K562 (cell line): Measurements from ENCODE around the gene ANKZF1. TPM values are rescaled to one million over a fixed set of nuclear protein-coding genes. Genes with fewer than 3 reads are reported as not detected.

Experiments
- ATAC-seq: fragments of 200-7000 bp; cut with Tn5 transposase; 3 replicates; pipeline ENCODE4 v1.9.1; 2020; ENCODE audit warnings: moderate library complexity
- BruUV-seq: library from RNA; stranded (reverse); fragments of 400-500 nt; replicated peaks from 2 replicates; lab custom pipeline; 2021; lab: Mats Ljungman, UMichigan
- CTCF ChIA-PET: fragments of 300-600 bp; formaldehyde crosslinking; extraction: SDS; loops from one replicate; lab custom pipeline; 2021; ENCODE audit warnings: low intra/inter-chr PET ratio; lab: Yijun Ruan, JAX
- POLR2A ChIA-PET: fragments of 300-600, 350-650 bp; sonication (Branson Sonifier 250); formaldehyde crosslinking; extraction: SDS; loops from one replicate; lab custom pipeline; 2021; ENCODE audit warnings: antibody characterized with exemption, inconsistent platforms; lab: Yijun Ruan, JAX
- DNase-seq, 4 experiments: peaks; one replicate each; pipeline versions ENCODE4 v3.0.0 to v3.0.0-alpha.2; 2011 to 2018; ENCODE audit warnings: low spot score in 3 of 4, mixed read lengths in 3 of 4; ENCODE audit errors: extremely low read depth in 1 of 4
- FAIRE-seq: peaks from 2 replicates; lab custom pipeline; 2011; peaks lifted over from hg19 to GRCh38; lab: Jason Lieb, UNC
- H2AFZ ChIP-seq: 2 replicates; pipeline ENCODE4 v1.6.0; 2011; ENCODE audit warnings: low read depth, low read length, control low read depth, inconsistent platforms
- H3K27ac ChIP-seq: fragments of 200-600 bp; 3 replicates; pipeline ENCODE4 v1.8.0; 2011; ENCODE audit warnings: low read depth, mild to moderate bottlenecking, control low read depth, inconsistent platforms, low read length, moderate library complexity, mixed read lengths; ENCODE audit errors: extremely low read depth
- H3K27me3 ChIP-seq, 2 experiments: fragments of 300-600 bp in 1 of 2; 2 replicates in 1 of 2; 3 replicates in 1 of 2; pipeline versions ENCODE4 v1.6.0 to v1.8.0; 2011; ENCODE audit warnings: inconsistent platforms in 2 of 2, low read length in 2 of 2, mild to moderate bottlenecking in 1 of 2, mixed read lengths in 1 of 2, moderate library complexity in 1 of 2; ENCODE audit not compliant: control insufficient read depth in 2 of 2, insufficient read depth in 2 of 2
- H3K36me3 ChIP-seq: fragments of 300-600 bp; 3 replicates; pipeline ENCODE4 v1.8.0; 2011; ENCODE audit warnings: mild to moderate bottlenecking, low read length, inconsistent platforms; ENCODE audit not compliant: control insufficient read depth, insufficient read depth
- H3K4me1 ChIP-seq, 2 experiments: fragments of 200-600 bp in 1 of 2; replicated peaks in 1 of 2; 2 replicates in 1 of 2; 3 replicates in 1 of 2; pipeline versions ENCODE4 v1.5.1 to v1.8.0; 2011; ENCODE audit warnings: inconsistent platforms in 2 of 2, low read length in 2 of 2, mild to moderate bottlenecking in 1 of 2, mixed read lengths in 1 of 2, moderate library complexity in 1 of 2; ENCODE audit not compliant: control insufficient read depth in 2 of 2, insufficient read depth in 2 of 2
- H3K4me2 ChIP-seq: 2 replicates; pipeline ENCODE4 v1.6.1; 2011; ENCODE audit warnings: low read length, control low read depth, inconsistent platforms, mixed read lengths; ENCODE audit not compliant: insufficient read depth
- H3K4me3 ChIP-seq: fragments of 200-600 bp; sonication (generic), shearing (Covaris generic); 2 replicates; pipeline ENCODE4 v1.5.1; 2016; ENCODE audit warnings: control low read depth, inconsistent platforms
- H3K79me2 ChIP-seq: fragments of 200-600 bp; 3 replicates; pipeline ENCODE4 v1.8.0; 2011; ENCODE audit warnings: low read length, inconsistent platforms; ENCODE audit not compliant: control insufficient read depth, insufficient read depth
- H3K9ac ChIP-seq, 2 experiments: 2 replicates each; pipeline versions ENCODE4 v1.6.0 to v1.6.1; 2011; ENCODE audit warnings: low read depth in 2 of 2, low read length in 2 of 2, control low read depth in 1 of 2, inconsistent platforms in 1 of 2, mild to moderate bottlenecking in 1 of 2, mixed read lengths in 1 of 2; ENCODE audit not compliant: insufficient read depth in 1 of 2
- H3K9me1 ChIP-seq: one replicate; pipeline ENCODE4 v1.6.0; 2011; ENCODE audit warnings: inconsistent platforms, mild to moderate bottlenecking, low read length, moderate library complexity; ENCODE audit not compliant: control insufficient read depth, insufficient read depth
- H3K9me3 ChIP-seq: replicated peaks from 2 replicates; pipeline ENCODE4 v1.5.1; 2011; ENCODE audit warnings: low read depth, low read length, inconsistent platforms; ENCODE audit not compliant: control insufficient read depth, insufficient read depth
- H4K20me1 ChIP-seq: replicated peaks from 2 replicates; pipeline ENCODE4 v1.6.1; 2011; ENCODE audit warnings: low read length, inconsistent platforms, mixed read lengths; ENCODE audit not compliant: control insufficient read depth, insufficient read depth
- PHF20 ChIP-seq: fragments of 450-650 bp; IDR thresholded peaks from 2 replicates; pipeline ENCODE4 v1.6.1; 2018; ENCODE audit not compliant: partially characterized antibody
- RBM17 ChIP-seq: fragments of 200-400 bp; formaldehyde crosslinking; IDR thresholded peaks from 2 replicates; pipeline ENCODE4 v1.6.1; 2017; ENCODE audit warnings: low read depth, mild to moderate bottlenecking, low read length, borderline replicate concordance
- ZMIZ1 ChIP-seq, 2 experiments: fragments of 150-350 bp in 1 of 2; IDR thresholded peaks; 2 replicates each; pipeline ENCODE4 v1.6.1; 2012 to 2016; ENCODE audit warnings: low read depth in 2 of 2, low read length in 2 of 2, mild to moderate bottlenecking in 1 of 2, moderate library complexity in 1 of 2
- ZNF75A ChIP-seq: fragments of 450-650 bp; formaldehyde crosslinking; IDR thresholded peaks from 2 replicates; pipeline ENCODE4 v1.4.0; 2020; ENCODE audit warnings: mild to moderate bottlenecking
- WGBS: fragments of 100-300 bp; shearing (Covaris generic); methylation state at CpG from one replicate; pipeline ENCODE4 v1.1.6; 2016; ENCODE audit warnings: low coverage, mixed read lengths; ENCODE audit not compliant: insufficient coverage; ENCODE audit errors: missing lambda C conversion rate; 5-methylcytosine and 5-hydroxymethylcytosine counted together
- in situ Hi-C: fragments of 300-500 bp; cut with MboI; formaldehyde crosslinking; loops from 4 replicates; pipeline ENCODE4 v1.15.0; 2018; ENCODE audit warnings: inconsistent platforms, mixed read lengths
- intact Hi-C: fragments of 100-400 bp; cut with micrococcal nuclease; formaldehyde crosslinking; loops from 2 replicates; pipeline ENCODE4 v1.14.2; 2022
- polyA plus RNA-seq, 8 experiments: library from polyadenylated mRNA; depleted of rRNA in 4 of 8; stranded (reverse) in 5 of 8; unstranded in 3 of 8; fragments of >200 nt; fragmentation: Nextera tagmentation in 2 of 8; fragmentation: Illumina TruSeq in 1 of 8; extraction: Ambion mirVana in 2 of 8; extraction: Trizol in 1 of 8; gene quantifications; 2 replicates each; pipeline versions ENCODE4 v1.2.1 to v1.2.3, GENCODE V29; 2011 to 2014; ENCODE audit warnings: inconsistent platforms in 1 of 8, missing spikeins in 1 of 8
- total RNA-seq, 7 experiments: library from RNA; depleted of rRNA in 6 of 7; stranded (reverse); fragments of >200 nt in 6 of 7; fragmentation: Illumina TruSeq in 2 of 7; extraction: Trizol in 2 of 7; gene quantifications; 2 replicates each; pipeline versions ENCODE4 v1.2.1 to v1.2.3, GENCODE V29; 2011 to 2021; ENCODE audit warnings: low replicate concordance in 1 of 7

The ANKZF1 gene
- total and polyA plus RNA-seq, 9 of the 15 experiments (the other 6 are each of a cell fraction or from before 2014, with no cell fraction given): 3.1 to 60.6 (median 31.0) TPM

DNA sequence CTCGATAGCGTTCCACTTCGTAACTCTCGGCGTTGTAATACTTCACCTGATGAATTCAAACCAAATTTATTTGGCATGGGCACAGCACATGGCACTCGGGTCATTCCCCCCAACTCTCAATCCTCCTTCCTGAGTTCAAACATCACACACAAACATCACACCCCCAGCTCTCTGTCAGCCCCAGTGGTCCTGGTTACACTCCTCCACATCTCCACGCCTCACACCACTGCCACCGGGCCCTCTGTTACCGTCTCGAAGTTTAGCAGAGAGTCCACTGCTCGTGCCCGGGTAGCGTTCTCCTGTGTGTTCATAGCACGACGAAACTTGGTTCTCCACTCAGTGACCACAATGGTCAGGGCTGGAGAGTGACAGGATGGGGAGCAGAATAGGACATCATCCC, 15.5 kb upstream of the ANKZF1 start:
- POLR2A ChIA-PET: interaction anchor here (0.7 kb wide), 1 partner anchor 24 kb away, joined by 3 read pairs; no protein-coding TSS in a partner anchor

More for the DNA sequence above, 15.5 kb upstream of the ANKZF1 start:
- ATAC-seq: no peak
- CTCF ChIA-PET: no interaction called here
- intact Hi-C loops (no loop called here), in situ Hi-C loops (no loop called here)
- Histone ChIP-seq H2AFZ (no peak overlapping the region), H4K20me1 (0 out of 2 replicates have a peak, but pooled peaks cover 2% of the 10 kb centered on the region), H3K79me2 (peaks cover 27% of the 10 kb centered on the region), H3K9me3 (no peaks in the 10 kb centered on the region), H3K9ac (no peak overlapping the region), H3K4me3 (no peak overlapping the region), H3K27me3 (no peaks in the 10 kb centered on the region), H3K4me1 (peaks cover 10 to 31% of the 10 kb centered on the region in 2 experiments; a peak in 4 of 5 replicates), H3K4me2 (no peak overlapping the region), H3K27ac (no peak overlapping the region), H3K9me1 (no peaks in the 10 kb centered on the region), H3K36me3 (peaks cover 70% of the 10 kb centered on the region)
- no peak for FAIRE-seq
- 98% methylated on average over 13 of the region's 15 CpGs for WGBS
- TF ChIP-seq ZMIZ1 (IDR thresholded peaks at IDR 0.05; ENCODE audit: low read depth in 2 of 2, low read length in 2 of 2) (no peak), RBM17 (no peak), PHF20 (no peak), ZNF75A (no peak)
- DNase-seq: no peak
- BruUV-seq: no TSS peak
